NT2/D1 (cell line): ENCODE measurements around the gene MMRN2.

Experiments used
- SUZ12 ChIP-seq: IDR thresholded peaks from 2 replicates; pipeline ENCODE4 v1.6.1; 2011; ENCODE audit not compliant: insufficient read length, insufficient read depth; ENCODE audit errors: extremely low read depth
- YY1 ChIP-seq: IDR thresholded peaks from 2 replicates; pipeline ENCODE4 v1.6.1; 2011; ENCODE audit not compliant: insufficient read length, insufficient read depth
- ZNF274 ChIP-seq: IDR thresholded peaks from 2 replicates; pipeline ENCODE4 v1.6.1; 2011; ENCODE audit warnings: mild to moderate bottlenecking, low read depth, low read length

DNA sequence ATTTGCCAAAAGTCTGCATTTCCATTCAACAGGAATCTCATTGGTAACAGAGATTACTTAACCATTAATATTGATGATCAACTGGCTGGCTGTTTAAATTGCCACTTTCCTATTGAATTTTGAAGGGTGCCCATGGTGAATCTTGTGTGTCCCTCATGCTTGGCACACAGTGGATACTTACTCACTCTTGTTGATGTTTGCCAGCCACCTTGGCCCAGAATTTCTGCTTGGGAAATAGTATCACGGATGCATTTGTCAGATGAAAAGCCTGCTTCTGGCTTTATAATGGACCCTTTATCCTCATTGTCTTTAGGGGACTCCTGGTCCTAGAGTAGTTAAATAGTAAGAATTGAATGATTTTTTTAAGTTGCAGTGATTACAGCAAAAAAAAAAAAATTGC, 52.0 kb downstream of the MMRN2 start:
- no peak for TF ChIP-seq ZNF274
- no peak for TF ChIP-seq SUZ12
- TF ChIP-seq YY1: no peak
